HCT116 (cell line): ENCODE measurements around the gene MAST4. TPM values are rescaled to one million over a fixed set of nuclear protein-coding genes. Genes with fewer than 3 reads are reported as not detected.
A peak's percentile ranks its signal among the peaks of the same experiment; 100 is the strongest.

Source experiments
- ATAC-seq: fragments of 200-7000 bp; cut with Tn5 transposase; 2 replicates; pipeline ENCODE4 v1.9.1; 2020; ENCODE audit warnings: mild to moderate bottlenecking, moderate library complexity
- BruUV-seq: library from RNA; stranded (reverse); fragments of 400-500 nt; replicated peaks from 2 replicates; lab custom pipeline; 2021; lab: Mats Ljungman, UMichigan
- CTCF ChIA-PET: fragments of 300-600 bp; sonication (Branson Sonifier 250); formaldehyde crosslinking; loops from one replicate; lab custom pipeline; 2021; ENCODE audit warnings: antibody characterized with exemption; lab: Charles Lee
- POLR2A ChIA-PET: fragments of 300-600, 350-600 bp; sonication (Branson Sonifier 250); formaldehyde crosslinking; loops from one replicate; lab custom pipeline; 2021; ENCODE audit warnings: antibody characterized with exemption; lab: Charles Lee
- RAD21 ChIA-PET, 2 experiments: fragments of 300-600 bp; sonication (Branson Sonifier 250); formaldehyde crosslinking; loops; one replicate each; lab custom pipeline; 2023; ENCODE audit warnings: low total read pairs in 2 of 2; ENCODE audit not compliant: uncharacterized antibody in 2 of 2, unreplicated experiment in 2 of 2, low non-redundant PET in 1 of 2; lab: Charles Lee
- DNase-seq: peaks from one replicate; pipeline ENCODE4 v3.0.0-alpha.2; 2010; ENCODE audit warnings: low read depth, low spot score
- H2AFZ ChIP-seq: fragments of 200-600 bp; shearing (Covaris generic), sonication (generic); 2 replicates; pipeline ENCODE4 v1.6.1; 2017; ENCODE audit warnings: low read depth, mixed run types, mixed read lengths, antibody characterized with exemption, low read length; ENCODE audit not compliant: poor library complexity, severe bottlenecking
- H3K27ac ChIP-seq: 2 replicates; pipeline ENCODE4 v1.5.1; 2012; ENCODE audit warnings: low read depth, low read length
- H3K27me3 ChIP-seq: fragments of 200-600 bp; sonication (generic); 2 replicates; pipeline ENCODE4 v1.6.1; 2016; ENCODE audit warnings: mixed run types, low read length, mixed read lengths; ENCODE audit not compliant: insufficient read depth
- H3K36me3 ChIP-seq, 2 experiments: fragments of 200-500 bp in 1 of 2; fragments of 200-600 bp in 1 of 2; sonication (Bioruptor generic) in 1 of 2; sonication (generic) in 1 of 2; 2 replicates each; pipeline versions ENCODE4 v1.5.1 to v1.6.1; 2014 to 2016; ENCODE audit warnings: low read length in 2 of 2, inconsistent platforms in 1 of 2, mixed read lengths in 1 of 2, mixed run types in 1 of 2; ENCODE audit not compliant: insufficient read depth in 2 of 2, control insufficient read depth in 1 of 2
- H3K4me1 ChIP-seq, 2 experiments: fragments of 200-600 bp in 1 of 2; sonication (generic) in 1 of 2; 2 replicates each; pipeline versions ENCODE4 v1.5.1 to v1.6.1; 2012 to 2017; ENCODE audit warnings: low read length in 2 of 2, inconsistent platforms in 1 of 2, mild to moderate bottlenecking in 1 of 2, mixed read lengths in 1 of 2, mixed run types in 1 of 2, moderate library complexity in 1 of 2; ENCODE audit not compliant: insufficient read depth in 2 of 2, control insufficient read depth in 1 of 2
- H3K4me2 ChIP-seq: fragments of 200-600 bp; sonication (generic); 2 replicates; pipeline ENCODE4 v1.6.1; 2017; ENCODE audit warnings: mixed run types, low read length, mixed read lengths
- H3K4me3 ChIP-seq, 2 experiments: fragments of 200-600 bp in 1 of 2; sonication (generic) in 1 of 2; replicated peaks in 1 of 2; 2 replicates each; pipeline ENCODE4 v1.5.1; 2011 to 2016; ENCODE audit warnings: low read length in 2 of 2, control low read depth in 1 of 2, low read depth in 1 of 2, mild to moderate bottlenecking in 1 of 2, mixed read lengths in 1 of 2, mixed run types in 1 of 2
- H3K79me2 ChIP-seq: fragments of 200-600 bp; sonication (generic); 2 replicates; pipeline ENCODE4 v1.6.1; 2017; ENCODE audit warnings: mild to moderate bottlenecking, mixed run types, low read length, moderate library complexity, mixed read lengths; ENCODE audit not compliant: insufficient read depth
- H3K9ac ChIP-seq: fragments of 200-600 bp; sonication (generic); 2 replicates; pipeline ENCODE4 v1.6.1; 2016; ENCODE audit warnings: low read length, mixed read lengths
- H3K9me2 ChIP-seq: fragments of 200-600 bp; sonication (generic), shearing (Covaris generic); 2 replicates; pipeline ENCODE4 v1.6.1; 2017; ENCODE audit warnings: mixed run types, mild to moderate bottlenecking, moderate library complexity; ENCODE audit not compliant: insufficient read depth
- H3K9me3 ChIP-seq, 2 experiments: fragments of 200-500 bp in 1 of 2; fragments of 200-600 bp in 1 of 2; sonication (Bioruptor generic) in 1 of 2; sonication (generic) in 1 of 2; 2 replicates each; pipeline ENCODE4 v1.6.1; 2014 to 2017; ENCODE audit warnings: low read length in 2 of 2, mixed read lengths in 2 of 2, inconsistent platforms in 1 of 2, low read depth in 1 of 2, mild to moderate bottlenecking in 1 of 2, mixed run types in 1 of 2, moderate library complexity in 1 of 2; ENCODE audit not compliant: control insufficient read depth in 1 of 2, insufficient read depth in 1 of 2
- H4K20me1 ChIP-seq: fragments of 200-600 bp; sonication (generic), shearing (Covaris generic); 2 replicates; pipeline ENCODE4 v1.6.1; 2017; ENCODE audit warnings: mixed run types, mild to moderate bottlenecking, moderate library complexity; ENCODE audit not compliant: insufficient read depth
- EGR1 ChIP-seq: IDR thresholded peaks from 2 replicates; pipeline ENCODE4 v1.6.1; 2012; ENCODE audit warnings: low read depth
- ELF1 ChIP-seq: IDR thresholded peaks from 2 replicates; pipeline ENCODE4 v1.6.1; 2012; ENCODE audit warnings: low read depth, borderline replicate concordance
- EZH2 ChIP-seq: fragments of 200-600 bp; sonication (generic); IDR thresholded peaks from 2 replicates; pipeline ENCODE4 v1.6.1; 2017; ENCODE audit warnings: antibody characterized with exemption, mixed run types
- EZH2phosphoT487 ChIP-seq: fragments of 200-600 bp; IDR thresholded peaks from 2 replicates; pipeline ENCODE4 v1.6.1; 2018; ENCODE audit warnings: antibody characterized with exemption, borderline replicate concordance
- POLR2AphosphoS5 ChIP-seq: IDR thresholded peaks from 2 replicates; pipeline ENCODE4 v1.6.1; 2011; ENCODE audit warnings: mild to moderate bottlenecking, low read depth, low read length, moderate library complexity
- RAD21 ChIP-seq: IDR thresholded peaks from 2 replicates; pipeline ENCODE4 v1.6.1; 2012; ENCODE audit warnings: low read depth, mild to moderate bottlenecking
- SP1 ChIP-seq: IDR thresholded peaks from 2 replicates; pipeline ENCODE4 v1.6.1; 2012; ENCODE audit warnings: low read depth
- SRF ChIP-seq: IDR thresholded peaks from 2 replicates; pipeline ENCODE4 v1.6.1; 2012; ENCODE audit warnings: low read depth
- TCF7L2 ChIP-seq: IDR thresholded peaks from 2 replicates; pipeline ENCODE4 v1.7.0; 2011; ENCODE audit warnings: borderline replicate concordance, inconsistent platforms; ENCODE audit not compliant: insufficient read depth, insufficient read length; ENCODE audit errors: extremely low read depth
- ZFX ChIP-seq: fragments of 450-650 bp; IDR thresholded peaks from 2 replicates; pipeline ENCODE4 v1.6.1; 2017
- intact Hi-C: fragments of 100-400 bp; cut with micrococcal nuclease; formaldehyde crosslinking; loops from 2 replicates; pipeline ENCODE4 v1.10.0; 2022
- total RNA-seq: library from RNA; stranded (reverse); gene quantifications from one replicate; pipeline ENCODE4 v1.2.1, GENCODE V29; 2021; ENCODE audit not compliant: unreplicated experiment
- TF ChIP-seq, protein P1 (sequence below): IDR thresholded peaks from 2 replicates; pipeline ENCODE4 v1.6.1; 2012; ENCODE audit warnings: low read depth
- TF ChIP-seq, protein P2 (sequence below): IDR thresholded peaks from 2 replicates; pipeline ENCODE4 v1.6.1; 2012
- TF ChIP-seq, protein P3 (sequence below), 3 experiments: fragments of 200-600 bp in 1 of 3; sonication (generic) in 1 of 3; IDR thresholded peaks in 2 of 3; conservative IDR thresholded peaks in 1 of 3; 2 replicates each; pipeline ENCODE4 v1.5.1; 2012 to 2017; ENCODE audit warnings: low read depth in 2 of 3, low read length in 2 of 3, antibody characterized with exemption in 1 of 3, borderline replicate concordance in 1 of 3, control low read depth in 1 of 3, mild to moderate bottlenecking in 1 of 3, mixed read lengths in 1 of 3, mixed run types in 1 of 3, moderate library complexity in 1 of 3; ENCODE audit not compliant: insufficient read depth in 1 of 3

MAST4 gene
- total RNA-seq, 1 experiment from 2014 or later: 1.1 TPM

DNA sequence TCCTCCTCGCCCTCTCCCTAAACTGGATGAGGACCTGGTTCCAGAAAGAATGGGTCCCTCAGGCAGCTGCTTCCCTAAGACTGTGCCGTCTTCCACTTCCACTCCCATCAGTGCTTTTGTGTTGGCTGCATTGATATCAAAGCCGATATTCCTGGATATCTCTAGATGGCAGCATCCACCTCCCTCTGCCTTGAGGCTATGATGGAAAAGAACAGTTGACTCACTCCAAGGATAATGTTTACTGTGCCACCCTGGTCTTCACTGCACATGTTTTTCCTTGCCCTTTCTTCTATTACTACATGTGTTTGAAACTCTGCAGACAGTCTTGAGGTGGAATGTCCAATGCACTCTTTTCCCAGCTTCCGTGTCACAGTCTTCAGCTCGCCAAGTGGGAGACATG is 211.6 kb downstream of the MAST4 start:
- Histone ChIP-seq H3K27ac (no peak overlapping the region), H3K4me3 (no peak overlapping the region), H3K9ac (no peak overlapping the region), H4K20me1 (no peaks in the 10 kb centered on the region; the same call in 1 of the 2 replicates), H3K4me2 (no peak overlapping the region), H3K4me1 (no peaks in the 10 kb centered on the region), H3K9me3 (no peaks in the 10 kb centered on the region), H3K36me3 (no peaks in the 10 kb centered on the region), H3K27me3 (peaks cover 61% of the 10 kb centered on the region), H3K9me2 (no peaks in the 10 kb centered on the region), H3K79me2 (no peaks in the 10 kb centered on the region), H2AFZ (no peak overlapping the region)
- TF ChIP-seq EZH2phosphoT487 (no peak), RAD21 (peak; percentile 50), ELF1 (no peak), SP1 (no peak), EZH2 (no peak), ZFX (no peak), SRF (no peak), TCF7L2 (no peak), POLR2AphosphoS5 (no peak), EGR1 (no peak)
- TF ChIP-seq, protein P1, sequence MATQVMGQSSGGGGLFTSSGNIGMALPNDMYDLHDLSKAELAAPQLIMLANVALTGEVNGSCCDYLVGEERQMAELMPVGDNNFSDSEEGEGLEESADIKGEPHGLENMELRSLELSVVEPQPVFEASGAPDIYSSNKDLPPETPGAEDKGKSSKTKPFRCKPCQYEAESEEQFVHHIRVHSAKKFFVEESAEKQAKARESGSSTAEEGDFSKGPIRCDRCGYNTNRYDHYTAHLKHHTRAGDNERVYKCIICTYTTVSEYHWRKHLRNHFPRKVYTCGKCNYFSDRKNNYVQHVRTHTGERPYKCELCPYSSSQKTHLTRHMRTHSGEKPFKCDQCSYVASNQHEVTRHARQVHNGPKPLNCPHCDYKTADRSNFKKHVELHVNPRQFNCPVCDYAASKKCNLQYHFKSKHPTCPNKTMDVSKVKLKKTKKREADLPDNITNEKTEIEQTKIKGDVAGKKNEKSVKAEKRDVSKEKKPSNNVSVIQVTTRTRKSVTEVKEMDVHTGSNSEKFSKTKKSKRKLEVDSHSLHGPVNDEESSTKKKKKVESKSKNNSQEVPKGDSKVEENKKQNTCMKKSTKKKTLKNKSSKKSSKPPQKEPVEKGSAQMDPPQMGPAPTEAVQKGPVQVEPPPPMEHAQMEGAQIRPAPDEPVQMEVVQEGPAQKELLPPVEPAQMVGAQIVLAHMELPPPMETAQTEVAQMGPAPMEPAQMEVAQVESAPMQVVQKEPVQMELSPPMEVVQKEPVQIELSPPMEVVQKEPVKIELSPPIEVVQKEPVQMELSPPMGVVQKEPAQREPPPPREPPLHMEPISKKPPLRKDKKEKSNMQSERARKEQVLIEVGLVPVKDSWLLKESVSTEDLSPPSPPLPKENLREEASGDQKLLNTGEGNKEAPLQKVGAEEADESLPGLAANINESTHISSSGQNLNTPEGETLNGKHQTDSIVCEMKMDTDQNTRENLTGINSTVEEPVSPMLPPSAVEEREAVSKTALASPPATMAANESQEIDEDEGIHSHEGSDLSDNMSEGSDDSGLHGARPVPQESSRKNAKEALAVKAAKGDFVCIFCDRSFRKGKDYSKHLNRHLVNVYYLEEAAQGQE: no peak
- TF ChIP-seq, protein P2, sequence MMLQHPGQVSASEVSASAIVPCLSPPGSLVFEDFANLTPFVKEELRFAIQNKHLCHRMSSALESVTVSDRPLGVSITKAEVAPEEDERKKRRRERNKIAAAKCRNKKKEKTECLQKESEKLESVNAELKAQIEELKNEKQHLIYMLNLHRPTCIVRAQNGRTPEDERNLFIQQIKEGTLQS: no peak
- TF ChIP-seq, protein P3, sequence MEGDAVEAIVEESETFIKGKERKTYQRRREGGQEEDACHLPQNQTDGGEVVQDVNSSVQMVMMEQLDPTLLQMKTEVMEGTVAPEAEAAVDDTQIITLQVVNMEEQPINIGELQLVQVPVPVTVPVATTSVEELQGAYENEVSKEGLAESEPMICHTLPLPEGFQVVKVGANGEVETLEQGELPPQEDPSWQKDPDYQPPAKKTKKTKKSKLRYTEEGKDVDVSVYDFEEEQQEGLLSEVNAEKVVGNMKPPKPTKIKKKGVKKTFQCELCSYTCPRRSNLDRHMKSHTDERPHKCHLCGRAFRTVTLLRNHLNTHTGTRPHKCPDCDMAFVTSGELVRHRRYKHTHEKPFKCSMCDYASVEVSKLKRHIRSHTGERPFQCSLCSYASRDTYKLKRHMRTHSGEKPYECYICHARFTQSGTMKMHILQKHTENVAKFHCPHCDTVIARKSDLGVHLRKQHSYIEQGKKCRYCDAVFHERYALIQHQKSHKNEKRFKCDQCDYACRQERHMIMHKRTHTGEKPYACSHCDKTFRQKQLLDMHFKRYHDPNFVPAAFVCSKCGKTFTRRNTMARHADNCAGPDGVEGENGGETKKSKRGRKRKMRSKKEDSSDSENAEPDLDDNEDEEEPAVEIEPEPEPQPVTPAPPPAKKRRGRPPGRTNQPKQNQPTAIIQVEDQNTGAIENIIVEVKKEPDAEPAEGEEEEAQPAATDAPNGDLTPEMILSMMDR (IDR thresholded peaks at IDR 0.05 in 2 of 3, conservative IDR thresholded peaks at IDR 0.05 in 1 of 3; ENCODE audit: borderline replicate concordance in 1 of 3, insufficient read depth in 1 of 3, low read depth in 2 of 3, low read length in 2 of 3): peak in 2 of 3 experiments; percentile 14 to 23; a peak in 1 of 6 replicates
- intact Hi-C loops: no loop called here
- DNase-seq (peak; percentile 2), ATAC-seq (peak; percentile 52)
- no TSS peak for BruUV-seq
- ChIA-PET CTCF (interaction anchor here (0.9 kb wide), 1 partner anchor 13 kb away, joined by 3 read pairs; no protein-coding TSS in a partner anchor), RAD21 (no interaction called here), POLR2A (no interaction called here)
